Cerebellar cortex (tissue), 1 donor: ENCODE measurements around the gene SLC5A2.
"Not testable (repeated sequence)": the region's sequence is repeated elsewhere in the genome, so short reads cannot be mapped to it uniquely, and the experiment has no call there.

Source experiments
- DNase-seq: peaks from one replicate; pipeline ENCODE4 v3.0.0-alpha.2; 2015; ENCODE audit warnings: low spot score

Gene SLC5A2

GRCh38 chr16:31498493-31498892, 15.6 kb downstream of the SLC5A2 start:
- no peak for DNase-seq

GRCh38 chr16:31499928-31500327, 17.0 kb downstream of the SLC5A2 start:
- no peak for DNase-seq

GRCh38 chr16:31501226-31501965, 18.5 kb downstream of the SLC5A2 start:
- DNase-seq = no peak

- DNase-seq = no peak
Measured at GRCh38 chr16:31501966-31502348, 19.0 kb downstream of the SLC5A2 start.

- DNase-seq = no peak
Measured at GRCh38 chr16:31502981-31503380, 20.1 kb downstream of the SLC5A2 start.

GRCh38 chr16:31503555-31503954, 20.6 kb downstream of the SLC5A2 start:
- DNase-seq = not testable (repeated sequence)

GRCh38 chr16:31504159-31504558, 21.2 kb downstream of the SLC5A2 start:
- DNase-seq = no peak

- no peak for DNase-seq
Measured at GRCh38 chr16:31505483-31505882, 22.6 kb downstream of the SLC5A2 start.

- no peak for DNase-seq
Measured at GRCh38 chr16:31507617-31507928, 24.6 kb downstream of the SLC5A2 start.

- DNase-seq = peak; percentile 89
Measured at GRCh38 chr16:31507929-31508705, 25.2 kb downstream of the SLC5A2 start, which contains the start of gene RUSF1. Gene RUSF1 (minus strand): TSS chr16:31508391. CDS start chr16:31508373, 18 bp downstream.

- peak; percentile 38 for DNase-seq
Measured at GRCh38 chr16:31508706-31509195, 25.8 kb downstream of the SLC5A2 start.

GRCh38 chr16:31513126-31513525, 30.2 kb downstream of the SLC5A2 start:
- no peak for DNase-seq

- no peak for DNase-seq
Measured at GRCh38 chr16:31513884-31514283, 31.0 kb downstream of the SLC5A2 start.

- no peak for DNase-seq
Measured at GRCh38 chr16:31517800-31518402, 35.0 kb downstream of the SLC5A2 start.

- DNase-seq = no peak
Measured at GRCh38 chr16:31519759-31520431, 37.0 kb downstream of the SLC5A2 start.

GRCh38 chr16:31521368-31521767, 38.4 kb downstream of the SLC5A2 start:
- DNase-seq = no peak

- no peak for DNase-seq
Measured at GRCh38 chr16:31522071-31522470, 39.1 kb downstream of the SLC5A2 start.

GRCh38 chr16:31523768-31524167, 40.8 kb downstream of the SLC5A2 start:
- not testable (repeated sequence) for DNase-seq

GRCh38 chr16:31525113-31525512, 42.2 kb downstream of the SLC5A2 start:
- DNase-seq = no peak

GRCh38 chr16:31527734-31528274, 44.9 kb downstream of the SLC5A2 start, which contains the start of gene AHSP:
Gene AHSP (plus strand): TSS chr16:31527900. CDS start chr16:31528140, 240 bp downstream.
- no peak for DNase-seq

GRCh38 chr16:31528523-31529107, 45.7 kb downstream of the SLC5A2 start:
- DNase-seq = no peak
